Naive thymus-derived CD4-positive, alpha-beta T cell (primary cell): Measurements from ENCODE around the gene MSMO1. TPM values are rescaled to one million over a fixed set of nuclear protein-coding genes. Genes with fewer than 3 reads are reported as not detected.
A peak's percentile ranks its signal among the peaks of the same experiment; 100 is the strongest.

Source experiments
- ATAC-seq: fragments of 150-1000 bp; cut with Tn5 transposase; 2 replicates; pipeline ENCODE4 v1.10.0; 2021; ENCODE audit warnings: mild to moderate bottlenecking, moderate library complexity
- CTCF ChIA-PET: fragments of 350-600 bp; sonication (Branson Sonifier 250); formaldehyde crosslinking; loops from one replicate; lab custom pipeline; 2021; ENCODE audit warnings: antibody characterized with exemption; lab: Charles Lee
- POLR2A ChIA-PET: fragments of 350-600 bp; sonication (Branson Sonifier 250); formaldehyde crosslinking; loops from one replicate; lab custom pipeline; 2021; ENCODE audit warnings: antibody characterized with exemption, inconsistent platforms; lab: Charles Lee
- DNase-seq, 9 donors: peaks; one replicate each; pipeline versions ENCODE4 v3.0.0 to v3.0.0-alpha.2; 2020 to 2022; ENCODE audit warnings: mixed read lengths in 1 of 9
- H3K27ac ChIP-seq: one replicate; pipeline ENCODE4 v1.7.0; 2013; ENCODE audit warnings: mild to moderate bottlenecking, low read depth, low read length, moderate library complexity
- H3K27me3 ChIP-seq, 2 donors: one replicate each; pipeline ENCODE4 v1.7.0; 2013; ENCODE audit warnings: low read length in 2 of 2, mild to moderate bottlenecking in 2 of 2, moderate library complexity in 2 of 2; ENCODE audit not compliant: control insufficient read depth in 2 of 2, insufficient read depth in 2 of 2
- H3K36me3 ChIP-seq, 3 experiments: 1 replicate in 2 of 3; 2 replicates in 1 of 3; pipeline ENCODE4 v1.7.0; 2013; ENCODE audit warnings: low read length in 3 of 3, mild to moderate bottlenecking in 3 of 3, moderate library complexity in 1 of 3; ENCODE audit not compliant: insufficient read depth in 3 of 3, control insufficient read depth in 2 of 3
- H3K4me1 ChIP-seq, 2 donors: one replicate each; pipeline ENCODE4 v1.7.0; 2013; ENCODE audit warnings: low read length in 2 of 2, mild to moderate bottlenecking in 2 of 2, moderate library complexity in 1 of 2; ENCODE audit not compliant: control insufficient read depth in 2 of 2, insufficient read depth in 2 of 2
- H3K4me3 ChIP-seq: 2 replicates; pipeline ENCODE4 v1.7.0; 2013; ENCODE audit warnings: mild to moderate bottlenecking, low read length
- H3K9me3 ChIP-seq, 3 experiments: 1 replicate in 2 of 3; 2 replicates in 1 of 3; pipeline ENCODE4 v1.7.0; 2013; ENCODE audit warnings: low read length in 3 of 3; ENCODE audit not compliant: control insufficient read depth in 2 of 3
- H3K27ac Mint-ChIP-seq, 9 donors: one replicate each; pipeline ENCODE4 v1.8.0; 2020 to 2022; ENCODE audit warnings: mixed read lengths in 9 of 9, mild to moderate bottlenecking in 8 of 9, moderate library complexity in 5 of 9, inconsistent platforms in 2 of 9
- H3K27me3 Mint-ChIP-seq, 5 donors: one replicate each; pipeline ENCODE4 v1.8.0; 2021 to 2022; ENCODE audit warnings: mixed read lengths in 5 of 5, mild to moderate bottlenecking in 1 of 5
- H3K36me3 Mint-ChIP-seq, 5 donors: one replicate each; pipeline ENCODE4 v1.8.0; 2020 to 2022; ENCODE audit warnings: mixed read lengths in 5 of 5, mild to moderate bottlenecking in 3 of 5, inconsistent platforms in 1 of 5
- H3K4me1 Mint-ChIP-seq, 7 donors: one replicate each; pipeline ENCODE4 v1.8.0; 2020 to 2022; ENCODE audit warnings: mixed read lengths in 7 of 7, mild to moderate bottlenecking in 3 of 7, inconsistent platforms in 1 of 7
- H3K4me3 Mint-ChIP-seq, 10 donors: one replicate each; pipeline ENCODE4 v1.8.0; 2020 to 2022; ENCODE audit warnings: mild to moderate bottlenecking in 10 of 10, mixed read lengths in 10 of 10, moderate library complexity in 6 of 10, inconsistent platforms in 2 of 10
- H3K9me3 Mint-ChIP-seq, 11 donors: one replicate each; pipeline ENCODE4 v1.8.0; 2020 to 2022; ENCODE audit warnings: mixed read lengths in 11 of 11, mild to moderate bottlenecking in 4 of 11, inconsistent platforms in 1 of 11, moderate library complexity in 1 of 11
- intact Hi-C, 2 donors: fragments of 100-400 bp; cut with micrococcal nuclease; formaldehyde crosslinking; loops; one replicate each; pipeline ENCODE4 v1.15.1; 2023
- polyA plus RNA-seq, 2 donors: library from polyadenylated mRNA; unstranded; fragments of 300-500 nt; fragmentation: Illumina TruSeq; gene quantifications; one replicate each; pipeline ENCODE4 v1.2.3, GENCODE V29; 2021
- total RNA-seq, 6 experiments: library from RNA in 5 of 6; stranded (reverse) in 5 of 6; gene quantifications; 1 replicate in 5 of 6; 2 replicates in 1 of 6; pipeline ENCODE4 v1.2.3 and lab custom pipeline; 2021 to 2026

MSMO1 gene
- total and polyA plus RNA-seq, 7 experiments from 2014 or later = 9.6 to 37.9 (median 22.8) TPM

DNA sequence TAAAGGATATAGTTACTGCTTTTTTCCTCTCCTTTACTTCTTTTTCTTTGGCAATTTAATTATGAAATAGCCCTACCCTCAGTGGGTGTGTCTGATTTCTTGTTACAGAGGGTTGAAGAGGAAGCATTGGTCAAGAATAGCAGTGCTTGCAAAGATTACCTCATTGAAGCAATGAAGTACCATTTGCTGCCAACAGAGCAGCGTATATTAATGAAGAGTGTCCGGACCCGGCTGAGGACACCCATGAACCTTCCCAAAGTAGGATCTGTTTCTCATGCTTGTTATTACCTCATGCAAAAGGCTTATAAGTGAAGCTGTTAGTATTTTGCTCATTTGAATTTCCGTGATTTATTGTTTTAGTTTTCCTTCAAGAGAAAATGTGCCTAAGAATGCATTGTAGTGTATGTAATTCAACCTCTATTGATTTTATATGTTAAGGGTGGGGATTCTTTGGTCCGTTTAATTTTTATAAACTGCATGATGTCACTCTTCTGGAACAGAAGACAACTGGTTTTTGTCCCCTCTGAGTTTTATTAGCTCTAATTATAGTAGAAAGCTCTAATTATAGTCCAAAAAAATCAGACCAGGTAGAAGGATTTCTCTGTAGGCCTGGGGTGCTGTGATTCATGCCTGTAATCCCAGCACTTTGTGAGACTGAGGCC, 27.9 kb upstream of the MSMO1 start:
- Mint-ChIP-seq H3K27me3 (no peaks in the 10 kb centered on the region), H3K36me3 (peaks cover 10 to 39% (median 26%) of the 10 kb centered on the region in 5 donors), H3K27ac (peak overlapping the region in 4 of 9 donors; percentile 3 to 25 (median 17)), H3K4me1 (peaks cover 27 to 54% (median 41%) of the 10 kb centered on the region in 7 donors), H3K9me3 (no peaks in the 10 kb centered on the region), H3K4me3 (no peak overlapping the region)
- Histone ChIP-seq H3K27me3 (no peaks in the 10 kb centered on the region), H3K36me3 (peaks cover 0 to 7% (median 4%) of the 10 kb centered on the region in 3 experiments), H3K9me3 (no peaks in the 10 kb centered on the region), H3K27ac (no peak overlapping the region), H3K4me3 (no peak overlapping the region), H3K4me1 (peaks cover 0 to 15% of the 10 kb centered on the region in 2 donors)
- ChIA-PET CTCF (no interaction called here), POLR2A (no interaction called here)
- intact Hi-C loops = loop anchor here (2.0 to 5.0 kb wide), 2 partner anchors 42 to 43 kb away; no protein-coding TSS in a partner anchor
- DNase-seq (no peak), ATAC-seq (peak; percentile 76)

DNA sequence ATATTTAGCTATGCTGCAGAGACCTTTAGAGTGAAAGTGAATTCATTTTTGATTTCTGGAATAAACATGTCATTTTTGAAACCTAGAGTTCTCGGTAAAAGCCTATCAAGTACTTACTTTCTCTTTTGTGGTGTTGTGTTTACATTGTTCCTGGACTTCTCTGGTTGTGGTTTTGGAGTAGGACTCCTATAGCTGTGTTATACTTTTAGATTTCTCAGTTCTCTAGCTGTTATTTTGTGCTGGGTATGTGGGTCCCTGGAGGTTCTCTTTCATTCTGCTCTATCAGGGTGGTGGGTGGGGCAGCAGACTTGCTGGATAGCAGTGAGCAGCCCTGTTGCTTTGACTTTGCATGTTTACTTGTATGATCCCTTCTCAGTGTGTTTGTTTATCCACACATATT, 25.6 kb upstream of the MSMO1 start:
- H3K27ac Mint-ChIP-seq = peak overlapping the region; percentile 81 to 93 (median 87)
- H3K27me3 ChIP-seq = no peaks in the 10 kb centered on the region
- H3K27ac ChIP-seq = peak overlapping the region; percentile 66
- ATAC-seq = peak; percentile 70
- POLR2A ChIA-PET = interaction anchor here (0.7 kb wide), 1 partner anchor 19 kb away, joined by 5 read pairs; no protein-coding TSS in a partner anchor
- H3K36me3 Mint-ChIP-seq = peaks cover 6 to 56% (median 24%) of the 10 kb centered on the region in 5 donors
- no peaks in the 10 kb centered on the region for H3K27me3 Mint-ChIP-seq
- DNase-seq = peak in 6 of 9 donors; percentile 20 to 41 (median 30)
- peaks cover 0 to 8% of the 10 kb centered on the region in 2 donors for H3K4me1 ChIP-seq
- intact Hi-C loops = loop anchor here (1.0 to 5.0 kb wide), 4 partner anchors 15 to 45 kb away; partner anchors contain the start of gene MSMO1 (in 1 of the 2)
- peak overlapping the region; percentile 28 for H3K4me3 ChIP-seq
- no peaks in the 10 kb centered on the region for H3K9me3 Mint-ChIP-seq
- CTCF ChIA-PET = no interaction called here
- peak overlapping the region; percentile 53 to 91 (median 80) for H3K4me3 Mint-ChIP-seq
- H3K9me3 ChIP-seq = no peaks in the 10 kb centered on the region
- H3K4me1 Mint-ChIP-seq = peaks cover 17 to 39% (median 30%) of the 10 kb centered on the region in 7 donors
- peaks cover 0 to 12% (median 4%) of the 10 kb centered on the region in 3 experiments for H3K36me3 ChIP-seq

DNA sequence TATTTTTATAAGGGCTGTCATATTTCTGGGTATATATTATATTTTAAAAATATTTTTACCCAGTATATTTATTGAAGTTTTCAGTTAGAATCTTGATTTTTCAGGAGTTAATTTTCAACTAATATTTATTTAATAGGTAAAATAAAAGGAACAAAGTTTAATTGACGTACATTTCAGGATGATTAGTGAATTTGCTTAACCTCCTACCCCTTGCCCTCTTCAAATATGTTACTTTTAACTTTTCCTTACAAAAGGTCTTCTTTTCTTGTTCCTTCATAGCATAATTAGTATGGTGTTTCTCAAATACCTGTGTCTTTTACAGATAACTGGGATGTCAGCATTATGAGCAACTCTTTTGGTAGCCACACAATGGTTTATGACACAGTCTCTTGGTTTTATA, 24.8 kb upstream of the MSMO1 start:
- Histone ChIP-seq H3K4me1 (peaks cover 0 to 8% of the 10 kb centered on the region in 2 donors), H3K4me3 (no peak overlapping the region), H3K36me3 (peaks cover 0 to 9% (median 2%) of the 10 kb centered on the region in 3 experiments), H3K27ac (no peak overlapping the region), H3K9me3 (no peaks in the 10 kb centered on the region), H3K27me3 (no peaks in the 10 kb centered on the region)
- ChIA-PET POLR2A (no interaction called here), CTCF (no interaction called here)
- H3K4me1 Mint-ChIP-seq = peaks cover 17 to 39% (median 30%) of the 10 kb centered on the region in 7 donors
- H3K4me3 Mint-ChIP-seq = peak overlapping the region in 3 of 10 donors; percentile 8 to 47 (median 37)
- ATAC-seq (no peak), DNase-seq (no peak)
- peaks cover 6 to 56% (median 27%) of the 10 kb centered on the region in 5 donors for H3K36me3 Mint-ChIP-seq
- H3K9me3 Mint-ChIP-seq = no peaks in the 10 kb centered on the region
- intact Hi-C loops = loop anchor here in 1 of 2 donors (2.0 to 5.0 kb wide), 2 partner anchors 16 to 45 kb away; no protein-coding TSS in a partner anchor
- peak overlapping the region in 2 of 9 donors; percentile 18 to 53 for H3K27ac Mint-ChIP-seq
- H3K27me3 Mint-ChIP-seq = no peaks in the 10 kb centered on the region

DNA sequence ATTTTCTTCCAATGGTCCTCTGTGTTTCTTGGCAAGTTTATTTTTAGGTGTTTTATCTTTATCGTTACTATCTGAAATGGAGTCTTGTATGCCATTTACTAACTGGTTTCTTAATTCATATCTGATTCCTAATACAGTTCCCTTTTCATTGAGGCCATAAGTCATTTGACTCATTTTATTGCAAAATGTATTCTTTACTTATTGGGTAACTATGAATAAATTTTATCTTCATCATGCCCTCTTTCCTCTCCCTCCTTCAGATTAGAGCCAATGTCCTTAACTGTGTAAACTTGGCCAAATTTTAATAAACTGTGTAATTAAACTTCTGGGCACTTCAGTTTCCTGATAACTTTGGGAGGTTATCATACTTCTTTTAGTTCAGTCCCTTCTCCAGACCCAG, 19.3 kb upstream of the MSMO1 start:
- Mint-ChIP-seq H3K9me3 (no peaks in the 10 kb centered on the region), H3K4me1 (peaks cover 4 to 21% (median 5%) of the 10 kb centered on the region in 7 donors), H3K27me3 (no peaks in the 10 kb centered on the region), H3K4me3 (no peak overlapping the region), H3K27ac (no peak overlapping the region), H3K36me3 (peaks cover 5 to 71% (median 42%) of the 10 kb centered on the region in 5 donors)
- no peak for DNase-seq
- H3K36me3 ChIP-seq = peaks cover 0 to 21% (median 0%) of the 10 kb centered on the region in 3 experiments
- no peaks in the 10 kb centered on the region for H3K9me3 ChIP-seq
- CTCF ChIA-PET = no interaction called here
- POLR2A ChIA-PET = no interaction called here
- no peaks in the 10 kb centered on the region for H3K4me1 ChIP-seq
- intact Hi-C loops = no loop called here
- H3K27me3 ChIP-seq = no peaks in the 10 kb centered on the region
- ATAC-seq = peak; percentile 54
- H3K4me3 ChIP-seq = no peak overlapping the region
- H3K27ac ChIP-seq = no peak overlapping the region

DNA sequence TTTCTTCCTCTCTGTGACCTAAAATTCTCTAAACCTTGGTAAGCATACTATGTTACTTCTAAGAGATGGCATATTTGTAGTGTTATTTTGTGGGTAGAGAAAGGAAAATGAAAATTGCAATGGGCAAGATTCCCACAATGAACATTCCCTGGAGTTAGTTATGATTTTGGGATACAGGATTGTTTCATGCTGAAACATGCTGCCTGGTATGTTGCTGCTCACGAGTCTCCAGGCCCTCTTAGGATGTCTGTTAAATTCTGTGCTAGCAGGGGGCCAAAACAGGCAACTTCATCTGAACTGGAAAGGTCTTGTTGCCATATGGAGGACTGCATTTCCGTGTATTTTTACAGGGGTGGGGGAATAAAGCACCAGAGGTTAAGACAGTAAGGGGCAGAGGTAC, 18.9 kb upstream of the MSMO1 start:
- no peaks in the 10 kb centered on the region for H3K27me3 Mint-ChIP-seq
- no peak overlapping the region for H3K27ac ChIP-seq
- H3K4me3 ChIP-seq = no peak overlapping the region
- no peaks in the 10 kb centered on the region for H3K9me3 ChIP-seq
- ATAC-seq (no peak), DNase-seq (no peak)
- no peak overlapping the region for H3K4me3 Mint-ChIP-seq
- H3K36me3 ChIP-seq = peaks cover 0 to 21% (median 0%) of the 10 kb centered on the region in 3 experiments
- H3K4me1 Mint-ChIP-seq = peaks cover 4 to 20% (median 5%) of the 10 kb centered on the region in 7 donors
- no peaks in the 10 kb centered on the region for H3K9me3 Mint-ChIP-seq
- POLR2A ChIA-PET = no interaction called here
- H3K4me1 ChIP-seq = no peaks in the 10 kb centered on the region
- peaks cover 5 to 72% (median 42%) of the 10 kb centered on the region in 5 donors for H3K36me3 Mint-ChIP-seq
- intact Hi-C loops = no loop called here
- peak overlapping the region in 1 of 9 donors; percentile 9 for H3K27ac Mint-ChIP-seq
- no peaks in the 10 kb centered on the region for H3K27me3 ChIP-seq
- CTCF ChIA-PET = no interaction called here

DNA sequence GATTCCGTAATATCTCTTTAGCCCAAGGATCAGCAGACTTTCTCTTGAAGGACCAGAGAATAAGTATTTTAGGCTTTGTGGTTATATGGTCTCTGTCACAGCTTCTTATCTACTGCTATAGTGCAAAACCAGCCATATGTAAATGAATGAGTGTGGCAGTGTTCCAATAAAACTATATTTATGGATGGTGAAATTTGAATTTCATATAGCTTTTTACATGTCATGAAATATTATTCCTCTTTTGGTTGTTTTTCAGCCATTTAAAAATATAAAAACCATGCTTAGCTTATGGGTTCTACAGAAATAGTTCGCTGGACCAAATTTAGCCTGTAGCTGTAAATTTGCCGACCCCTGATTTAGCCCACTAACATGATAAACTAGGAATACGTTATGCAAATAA, 18.0 kb upstream of the MSMO1 start:
- H3K27me3 Mint-ChIP-seq = no peaks in the 10 kb centered on the region
- intact Hi-C loops = no loop called here
- no peak overlapping the region for H3K4me3 ChIP-seq
- no peak overlapping the region for H3K27ac Mint-ChIP-seq
- H3K4me3 Mint-ChIP-seq = no peak overlapping the region
- no peak for ATAC-seq
- DNase-seq = no peak
- H3K4me1 ChIP-seq = no peaks in the 10 kb centered on the region
- H3K9me3 Mint-ChIP-seq = no peaks in the 10 kb centered on the region
- H3K9me3 ChIP-seq = no peaks in the 10 kb centered on the region
- peaks cover 5 to 75% (median 47%) of the 10 kb centered on the region in 5 donors for H3K36me3 Mint-ChIP-seq
- H3K27ac ChIP-seq = no peak overlapping the region
- no peaks in the 10 kb centered on the region for H3K27me3 ChIP-seq
- peaks cover 0 to 23% (median 0%) of the 10 kb centered on the region in 3 experiments for H3K36me3 ChIP-seq
- H3K4me1 Mint-ChIP-seq = peaks cover 0 to 17% (median 3%) of the 10 kb centered on the region in 7 donors
- POLR2A ChIA-PET = interaction anchor here (0.7 kb wide), 1 partner anchor 68 kb away, joined by 3 read pairs; no protein-coding TSS in a partner anchor
- CTCF ChIA-PET = interaction anchor here (0.9 kb wide), 1 partner anchor 179 kb away, joined by 3 read pairs; no protein-coding TSS in a partner anchor
